HepG2 (cell line): ENCODE measurements around the gene FAM83D. TPM values are rescaled to one million over a fixed set of nuclear protein-coding genes. Genes with fewer than 3 reads are reported as not detected.

Experiments used
- ARID3A ChIP-seq: IDR thresholded peaks from 2 replicates; pipeline ENCODE4 v1.6.1; 2012; ENCODE audit warnings: low read depth, low read length, improper control_type of control experiment
- CBX1 ChIP-seq: IDR thresholded peaks from one replicate; pipeline ENCODE4 v1.6.1; 2016; ENCODE audit warnings: antibody characterized with exemption, low read depth
- CENPT ChIP-seq: sonication (generic); formaldehyde crosslinking; IDR thresholded peaks from 2 replicates; pipeline ENCODE4 v1.8.0; 2022; ENCODE audit warnings: low read depth, mild to moderate bottlenecking, moderate library complexity, missing genetic modification reagents
- CHCHD3 ChIP-seq: sonication (generic); formaldehyde crosslinking; IDR thresholded peaks from 2 replicates; pipeline ENCODE4 v1.8.0; 2022; ENCODE audit warnings: mild to moderate bottlenecking, missing genetic modification reagents, moderate library complexity
- DNMT3B ChIP-seq: conservative IDR thresholded peaks from 2 replicates; pipeline ENCODE4 v1.6.1; 2016; ENCODE audit warnings: missing biosample characterization, control low read depth
- FOXO1 ChIP-seq: sonication (generic); formaldehyde crosslinking; IDR thresholded peaks from 2 replicates; pipeline ENCODE4 v1.4.0; 2020; ENCODE audit warnings: missing genetic modification reagents
- IKZF4 ChIP-seq: sonication (generic); formaldehyde crosslinking; IDR thresholded peaks from 2 replicates; pipeline ENCODE4 v1.5.1; 2020; ENCODE audit warnings: borderline replicate concordance, mild to moderate bottlenecking, low read depth, missing genetic modification reagents; ENCODE audit errors: not compliant biosample characterization
- JUN ChIP-seq: sonication (generic); formaldehyde crosslinking; IDR thresholded peaks from 2 replicates; pipeline ENCODE4 v1.4.0; 2020; ENCODE audit warnings: mild to moderate bottlenecking, missing genetic modification reagents
- KAT2B ChIP-seq: fragments of 150-350 bp; IDR thresholded peaks from 2 replicates; pipeline ENCODE4 v1.6.1; 2014; ENCODE audit warnings: low read depth, low read length, borderline replicate concordance
- MLX ChIP-seq: IDR thresholded peaks from 2 replicates; pipeline ENCODE4 v1.6.1; 2016
- NFATC3 ChIP-seq: sonication (generic); formaldehyde crosslinking; IDR thresholded peaks from 2 replicates; pipeline ENCODE4 v1.5.1; 2020; ENCODE audit warnings: mild to moderate bottlenecking, missing genetic modification reagents
- RBFOX2 ChIP-seq: fragments of 200-400 bp; formaldehyde crosslinking; IDR thresholded peaks from 2 replicates; pipeline ENCODE4 v1.6.1; 2017; ENCODE audit warnings: low read depth, mild to moderate bottlenecking, low read length
- SETDB1 ChIP-seq: sonication (generic); formaldehyde crosslinking; IDR thresholded peaks from 2 replicates; pipeline ENCODE4 v1.5.1; 2020; ENCODE audit warnings: missing genetic modification reagents, mild to moderate bottlenecking, borderline replicate concordance
- SP2 ChIP-seq: sonication (generic); formaldehyde crosslinking; IDR thresholded peaks from 2 replicates; pipeline ENCODE4 v1.5.1; 2020; ENCODE audit warnings: mild to moderate bottlenecking, missing genetic modification reagents
- THAP7 ChIP-seq: sonication (generic); formaldehyde crosslinking; IDR thresholded peaks from 2 replicates; pipeline ENCODE4 v1.8.1; 2023; ENCODE audit warnings: mild to moderate bottlenecking, missing genetic modification reagents
- ZBTB8A ChIP-seq: sonication (generic); formaldehyde crosslinking; IDR thresholded peaks from 2 replicates; pipeline ENCODE4 v1.4.0; 2020; ENCODE audit warnings: mild to moderate bottlenecking, low read depth, missing genetic modification reagents, borderline replicate concordance
- ZC3H4 ChIP-seq: sonication (generic); formaldehyde crosslinking; IDR thresholded peaks from 2 replicates; pipeline ENCODE4 v1.4.0; 2020; ENCODE audit warnings: missing genetic modification reagents, borderline replicate concordance
- ZNF143 ChIP-seq: sonication (generic); formaldehyde crosslinking; IDR thresholded peaks from 2 replicates; pipeline ENCODE4 v1.4.0; 2020; ENCODE audit warnings: missing genetic modification reagents
- ZNF230 ChIP-seq: sonication (generic); formaldehyde crosslinking; IDR thresholded peaks from 2 replicates; pipeline ENCODE4 v1.4.0; 2020; ENCODE audit warnings: mild to moderate bottlenecking, missing genetic modification reagents
- ZNF292 ChIP-seq: sonication (generic); formaldehyde crosslinking; IDR thresholded peaks from 2 replicates; pipeline ENCODE4 v1.8.1; 2022; ENCODE audit warnings: mild to moderate bottlenecking, low read depth, missing genetic modification reagents, borderline replicate concordance
- ZNF326 ChIP-seq: sonication (generic); formaldehyde crosslinking; IDR thresholded peaks from 2 replicates; pipeline ENCODE4 v1.4.0; 2020; ENCODE audit warnings: missing genetic modification reagents, borderline replicate concordance
- ZNF337 ChIP-seq: sonication (generic); formaldehyde crosslinking; IDR thresholded peaks from 2 replicates; pipeline ENCODE4 v1.5.1; 2020; ENCODE audit warnings: missing genetic modification reagents, low read depth, mild to moderate bottlenecking, borderline replicate concordance
- ZNF441 ChIP-seq: sonication (generic); formaldehyde crosslinking; IDR thresholded peaks from 2 replicates; pipeline ENCODE4 v1.7.0; 2021; ENCODE audit warnings: missing genetic modification reagents, borderline replicate concordance
- ZNF562 ChIP-seq: sonication (generic); formaldehyde crosslinking; IDR thresholded peaks from 2 replicates; pipeline ENCODE4 v1.8.0; 2022; ENCODE audit warnings: missing genetic modification reagents, borderline replicate concordance
- ZNF670 ChIP-seq: sonication (generic); formaldehyde crosslinking; IDR thresholded peaks from 2 replicates; pipeline ENCODE4 v1.8.0; 2022; ENCODE audit warnings: mild to moderate bottlenecking, missing genetic modification reagents, borderline replicate concordance
- ZNF772 ChIP-seq: sonication (generic); formaldehyde crosslinking; IDR thresholded peaks from 2 replicates; pipeline ENCODE4 v1.5.0; 2020; ENCODE audit warnings: mild to moderate bottlenecking, missing genetic modification reagents
- ZNF775 ChIP-seq: sonication (generic); formaldehyde crosslinking; IDR thresholded peaks from 2 replicates; pipeline ENCODE4 v1.4.0; 2020; ENCODE audit warnings: missing genetic modification reagents, mild to moderate bottlenecking, moderate library complexity, borderline replicate concordance
- ZSCAN21 ChIP-seq: sonication (generic); formaldehyde crosslinking; IDR thresholded peaks from 2 replicates; pipeline ENCODE4 v1.8.0; 2022; ENCODE audit warnings: mild to moderate bottlenecking, missing genetic modification reagents, moderate library complexity, borderline replicate concordance
- polyA plus RNA-seq, 8 experiments: library from polyadenylated mRNA; depleted of rRNA in 3 of 8; stranded (reverse) in 7 of 8; unstranded in 1 of 8; fragments of >200 nt; fragmentation: Illumina TruSeq in 4 of 8; extraction: Trizol in 4 of 8; gene quantifications; 2 replicates each; pipeline versions ENCODE4 v1.2.1 to v1.2.3, GENCODE V29; 2011 to 2016; ENCODE audit warnings: low read depth in 4 of 8, missing spikeins in 1 of 8, mixed read lengths in 1 of 8; ENCODE audit not compliant: insufficient read depth in 1 of 8
- total RNA-seq, 5 experiments: library from RNA; depleted of rRNA; stranded (reverse); fragments of >200 nt; fragmentation: Illumina TruSeq; extraction: Trizol; gene quantifications; 2 replicates each; pipeline ENCODE4 v1.2.3, GENCODE V29; 2016; ENCODE audit warnings: low read depth in 1 of 5

The FAM83D gene
- total and polyA plus RNA-seq, 2 of the 13 experiments (the other 11 are each of a cell fraction or from before 2014, with no cell fraction given) = 51.4 to 64.0 TPM

- TF ChIP-seq SP2 (no peak), CENPT (CRISPR knock-in tag) (peak; percentile 3; the same call in 1 of the 2 replicates), NFATC3 (CRISPR knock-in tag) (peak; percentile 55; the same call in 1 of the 2 replicates), JUN (no peak), ZNF230 (CRISPR knock-in tag) (0 out of 2 replicates have a peak, but pooled peaks have one; percentile 34), RBFOX2 (no peak), KAT2B (no peak), ARID3A (peak; percentile 6; the same call in 1 of the 2 replicates), ZSCAN21 (peak; percentile 32; the same call in 1 of the 2 replicates), FOXO1 (no peak), DNMT3B (peak; percentile 18; the same call in 1 of the 2 replicates), ZC3H4 (peak; percentile 54; the same call in 1 of the 2 replicates), ZNF775 (CRISPR knock-in tag) (no peak), ZNF441 (peak; percentile 26; the same call in 1 of the 2 replicates), SETDB1 (CRISPR knock-in tag) (no peak), ZNF670 (CRISPR knock-in tag) (0 out of 2 replicates have a peak, but pooled peaks have one; percentile 30), ZNF326 (0 out of 2 replicates have a peak, but pooled peaks have one; percentile 40), CHCHD3 (CRISPR knock-in tag) (0 out of 2 replicates have a peak, but pooled peaks have one; percentile 16), ZNF772 (no peak), ZNF337 (no peak), CBX1 (no peak), THAP7 (CRISPR knock-in tag) (0 out of 2 replicates have a peak, but pooled peaks have one; percentile 63), ZNF143 (CRISPR knock-in tag) (no peak), ZNF562 (CRISPR knock-in tag) (no peak), ZNF292 (CRISPR knock-in tag) (peak; percentile 33; the same call in 1 of the 2 replicates), MLX (CRISPR knock-in tag) (no peak), IKZF4 (CRISPR knock-in tag) (peak; percentile 67), ZBTB8A (0 out of 2 replicates have a peak, but pooled peaks have one; percentile 4)
These were observed 35.4 kb downstream of the FAM83D start (continued) for GRCh38 chr20:38961530-38962043.
